ENCODE measurements around the gene TSPYL2. TPM values are rescaled to one million over a fixed set of nuclear protein-coding genes. Genes with fewer than 3 reads are reported as not detected.

Gene TSPYL2
- total RNA-seq = 10 to 100 TPM; 17.6 to 35.8 TPM

- Mint-ChIP-seq H3K27ac (peak within 1 kb of the TSS; percentile 93 to 94), H3K27me3 (peaks cover 0 to 4% of the 10 kb centered on the region in 2 donors), H3K4me3 (peak within 1 kb of the TSS; percentile 95), H3K9me3 (no peaks in the 10 kb centered on the region), H3K4me1 (ENCODE audit: low read depth in 2 of 2) (peaks cover 27 to 31% of the 10 kb centered on the region in 2 donors), H3K36me3 (peaks cover 11% of the 10 kb centered on the region)
- DNase-seq (ENCODE audit: low spot score) (peak; percentile 95), ATAC-seq (peak; percentile 95 to 96)
These were observed at the start of gene TSPYL2 for GRCh38 chrX:53081925-53082772. TSS of gene TSPYL2 (plus strand) at chrX:53082367. CDS start at chrX:53082499, 132 bp downstream.

GRCh38 chrX:53036149-53036548 lies 46.0 kb upstream of the TSPYL2 start:
- Mint-ChIP-seq H3K9me3 (no peaks in the 10 kb centered on the region), H3K27ac (no peak overlapping the region), H3K36me3 (no peaks in the 10 kb centered on the region), H3K27me3 (peaks cover 21 to 29% of the 10 kb centered on the region in 2 donors), H3K4me3 (no peak overlapping the region), H3K4me1 (ENCODE audit: low read depth in 2 of 2) (no peaks in the 10 kb centered on the region)
- ATAC-seq = no peak
- DNase-seq (ENCODE audit: low spot score) = no peak

DNA sequence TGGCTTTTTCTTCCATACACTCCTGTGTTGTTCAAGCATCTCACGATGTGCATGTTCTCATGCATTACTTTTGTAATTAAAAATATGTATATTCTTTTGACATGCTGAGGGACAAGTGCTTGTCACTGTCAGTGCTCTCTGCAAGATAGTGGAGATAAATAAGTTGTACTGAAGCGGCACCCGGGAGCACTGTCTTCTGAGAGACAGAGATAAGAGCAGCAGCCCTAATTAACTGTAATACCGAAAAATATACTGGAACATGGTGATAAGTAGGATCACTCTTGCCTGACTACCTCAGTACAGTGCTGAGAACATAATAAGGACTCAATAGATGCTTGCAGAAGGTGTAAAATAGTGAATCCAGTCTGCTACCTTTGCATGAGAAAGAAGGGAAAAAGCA lies 42.9 kb upstream of the TSPYL2 start:
- Mint-ChIP-seq H3K9me3 (no peaks in the 10 kb centered on the region), H3K4me1 (ENCODE audit: low read depth in 2 of 2) (no peaks in the 10 kb centered on the region), H3K27ac (no peak overlapping the region), H3K4me3 (no peak overlapping the region), H3K27me3 (peaks cover 24 to 40% of the 10 kb centered on the region in 2 donors), H3K36me3 (no peaks in the 10 kb centered on the region)
- ATAC-seq = no peak
- no peak for DNase-seq (ENCODE audit: low spot score)

DNA sequence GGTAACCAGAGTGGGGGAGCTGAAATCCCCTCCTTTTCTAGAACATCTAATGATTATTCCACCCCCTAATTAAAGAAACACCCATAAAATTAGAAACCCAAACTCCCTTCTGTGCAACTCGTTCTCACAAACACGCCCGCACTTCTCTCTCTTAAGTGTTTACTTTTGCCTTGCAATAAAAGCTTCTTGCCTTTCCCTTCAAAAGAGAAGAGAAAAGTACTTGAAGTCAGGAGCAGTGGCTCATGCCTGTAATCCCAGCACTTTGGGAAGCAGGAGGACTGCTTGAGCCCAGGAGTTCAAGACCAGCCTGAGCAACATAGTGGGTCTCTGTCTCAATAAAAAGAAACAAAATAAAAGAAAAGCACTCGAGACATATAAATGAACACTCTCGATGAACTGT lies 37.2 kb upstream of the TSPYL2 start:
- H3K36me3 Mint-ChIP-seq = no peaks in the 10 kb centered on the region

GRCh38 chrX:53047228-53047627 lies 34.9 kb upstream of the TSPYL2 start:
- no peak for DNase-seq (ENCODE audit: low spot score)
- peaks cover 7 to 22% of the 10 kb centered on the region in 2 donors for H3K27me3 Mint-ChIP-seq
- H3K4me1 Mint-ChIP-seq (ENCODE audit: low read depth in 2 of 2) = no peaks in the 10 kb centered on the region
- no peak overlapping the region for H3K27ac Mint-ChIP-seq
- no peak overlapping the region for H3K4me3 Mint-ChIP-seq
- no peaks in the 10 kb centered on the region for H3K9me3 Mint-ChIP-seq
- no peaks in the 10 kb centered on the region for H3K36me3 Mint-ChIP-seq
- no peak for ATAC-seq

More for the DNA sequence above, 37.2 kb upstream of the TSPYL2 start:
- no peak overlapping the region for H3K27ac Mint-ChIP-seq
- no peaks in the 10 kb centered on the region for H3K9me3 Mint-ChIP-seq
- no peak overlapping the region for H3K4me3 Mint-ChIP-seq
- DNase-seq (ENCODE audit: low spot score) (no peak), ATAC-seq (no peak)
- H3K27me3 Mint-ChIP-seq = peaks cover 7 to 28% of the 10 kb centered on the region in 2 donors
- H3K4me1 Mint-ChIP-seq (ENCODE audit: low read depth in 2 of 2) = no peaks in the 10 kb centered on the region

DNA sequence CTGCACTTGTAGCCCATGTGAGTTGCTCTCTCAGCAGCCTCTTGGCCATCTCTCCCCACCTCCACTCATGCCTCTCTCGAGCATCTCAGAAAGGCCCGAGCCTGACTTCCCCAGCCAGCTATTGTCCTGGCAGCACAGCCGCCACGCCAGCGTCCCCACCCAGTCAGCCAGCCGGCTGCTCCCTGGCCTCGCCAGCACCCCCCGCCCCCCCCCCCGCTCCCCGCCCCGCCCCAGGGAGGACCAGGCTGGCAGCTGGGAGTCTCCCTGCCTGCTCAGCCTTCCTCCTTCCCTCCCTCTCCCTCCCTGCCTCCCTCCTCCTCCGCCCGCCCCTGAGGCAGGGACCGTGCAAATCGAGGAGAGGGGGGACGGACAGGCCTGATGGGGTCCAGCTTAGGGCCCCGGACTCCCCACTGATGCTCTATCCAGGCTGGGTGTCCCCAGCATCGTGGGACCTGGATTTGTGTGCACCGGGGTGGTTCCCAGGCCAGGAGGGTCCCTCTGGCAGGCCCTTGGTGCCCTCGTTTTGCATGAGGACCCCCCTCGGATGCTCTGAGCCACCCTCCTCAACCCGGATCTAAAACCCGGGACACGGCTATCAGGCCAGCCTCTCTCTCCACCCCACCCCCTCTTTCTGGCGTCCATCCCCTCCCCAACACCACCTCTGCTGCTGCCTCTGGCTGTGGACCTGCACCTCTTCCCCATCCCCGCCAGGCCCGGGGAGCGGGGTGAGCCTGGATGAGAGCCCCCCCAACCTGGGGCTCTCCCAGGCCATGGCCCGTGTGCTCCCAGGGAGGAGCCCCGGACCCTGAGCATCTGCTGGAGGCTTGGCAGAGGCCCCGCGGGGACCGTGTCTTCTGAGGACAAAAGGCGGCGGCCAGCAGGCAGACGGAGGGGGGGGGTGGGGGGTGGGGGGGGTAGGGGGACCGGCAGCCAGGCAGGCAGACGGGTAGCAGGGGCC lies 33.7 kb upstream of the TSPYL2 start, which contains the start of gene GPR173:
Gene GPR173, plus strand, starts transcription at position 621 of the 958 bp plus-strand sequence. CDS start 27,833 bp downstream, outside the sequence.
- Mint-ChIP-seq H3K4me3 (no peak within 1 kb of the TSS), H3K36me3 (no peaks in the 10 kb centered on the region), H3K27ac (no peak within 1 kb of the TSS), H3K9me3 (no peaks in the 10 kb centered on the region), H3K4me1 (ENCODE audit: low read depth in 2 of 2) (no peaks in the 10 kb centered on the region), H3K27me3 (peaks cover 7 to 19% of the 10 kb centered on the region in 2 donors)
- no peak for ATAC-seq
- DNase-seq (ENCODE audit: low spot score) = no peak

DNA sequence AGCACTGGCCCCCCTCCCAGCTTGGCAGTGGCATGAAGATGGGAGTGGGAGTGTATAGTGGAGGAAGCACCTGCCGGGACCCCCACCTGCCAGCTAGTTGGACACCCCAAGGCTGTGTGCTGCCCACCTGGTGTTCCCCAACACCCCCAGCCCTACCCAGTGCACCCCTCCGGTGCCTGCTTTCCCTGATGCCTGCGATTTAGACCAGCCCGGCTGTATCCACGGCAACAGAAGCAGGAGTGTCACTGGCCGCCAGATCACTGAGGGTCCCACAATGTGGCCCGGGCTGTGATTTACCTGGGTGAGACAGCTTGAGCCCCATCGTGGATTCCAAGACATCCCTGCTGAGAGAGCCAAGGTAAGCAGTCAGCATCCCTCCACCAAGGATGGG lies 33.0 kb upstream of the TSPYL2 start:
- Mint-ChIP-seq H3K4me3 (no peak overlapping the region), H3K36me3 (no peaks in the 10 kb centered on the region), H3K4me1 (ENCODE audit: low read depth in 2 of 2) (no peaks in the 10 kb centered on the region), H3K27me3 (peaks cover 4 to 14% of the 10 kb centered on the region in 2 donors), H3K27ac (no peak overlapping the region), H3K9me3 (no peaks in the 10 kb centered on the region)
- ATAC-seq (no peak), DNase-seq (ENCODE audit: low spot score) (no peak)

GRCh38 chrX:53050841-53051240 lies 31.3 kb upstream of the TSPYL2 start:
- Mint-ChIP-seq H3K4me3 (no peak overlapping the region), H3K27ac (no peak overlapping the region), H3K4me1 (ENCODE audit: low read depth in 2 of 2) (no peaks in the 10 kb centered on the region), H3K36me3 (no peaks in the 10 kb centered on the region), H3K9me3 (no peaks in the 10 kb centered on the region), H3K27me3 (peaks cover 0 to 6% of the 10 kb centered on the region in 2 donors)
- DNase-seq (ENCODE audit: low spot score) = no peak
- ATAC-seq = no peak

DNA sequence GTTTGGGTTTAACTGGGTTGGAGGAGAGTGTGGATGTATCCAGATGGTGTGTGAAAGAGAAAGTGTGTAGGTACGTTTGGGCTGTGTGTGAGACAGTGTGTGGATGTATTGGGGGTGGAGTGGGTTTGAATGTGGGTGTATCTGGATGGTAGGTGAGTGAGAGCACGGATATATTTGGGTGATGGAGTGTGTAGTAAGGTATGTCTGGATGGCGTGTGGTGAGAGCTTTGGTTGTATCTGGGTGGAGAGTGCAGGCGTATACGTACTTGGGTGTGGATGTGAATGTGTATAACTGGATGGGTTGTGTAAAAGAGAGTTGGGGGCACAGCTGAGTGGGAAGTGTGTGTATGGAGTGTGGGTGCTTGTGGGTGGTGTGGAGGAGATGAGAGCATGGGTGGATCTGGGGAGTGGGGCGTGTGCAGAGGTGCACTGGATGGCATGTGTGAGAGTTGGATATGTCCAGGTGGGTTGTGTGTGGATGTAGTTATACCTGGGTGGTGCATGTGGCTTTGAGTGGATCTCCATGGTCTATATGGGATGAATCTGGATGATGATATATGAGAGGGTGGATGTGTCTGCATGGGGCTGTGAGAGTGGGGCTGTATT lies 26.8 kb upstream of the TSPYL2 start:
- Mint-ChIP-seq H3K4me1 (ENCODE audit: low read depth in 2 of 2) (peaks cover 0 to 11% of the 10 kb centered on the region in 2 donors), H3K27ac (no peak overlapping the region), H3K36me3 (no peaks in the 10 kb centered on the region), H3K27me3 (no peaks in the 10 kb centered on the region), H3K9me3 (no peaks in the 10 kb centered on the region), H3K4me3 (no peak overlapping the region)
- DNase-seq (ENCODE audit: low spot score) = no peak
- no peak for ATAC-seq

DNA sequence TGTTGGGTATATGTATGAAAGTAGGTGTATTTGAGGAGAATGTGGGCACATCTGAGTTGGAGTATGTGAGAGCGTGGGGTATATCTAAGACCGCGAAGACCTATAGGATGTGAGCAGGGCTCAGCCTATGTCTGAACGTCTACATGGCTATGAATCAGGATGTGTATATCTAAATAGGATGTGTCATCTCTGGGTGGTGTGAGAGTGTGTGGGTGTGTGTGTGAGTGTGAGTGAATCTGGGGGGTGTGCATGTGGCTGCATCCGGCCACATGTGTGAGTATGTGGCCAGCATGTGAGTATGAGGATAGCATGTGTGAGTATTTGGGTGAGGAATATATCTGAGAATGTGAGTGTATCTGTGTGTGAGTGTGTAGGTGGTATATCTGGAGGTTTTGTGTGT lies 25.9 kb upstream of the TSPYL2 start:
- Mint-ChIP-seq H3K4me1 (ENCODE audit: low read depth in 2 of 2) (peaks cover 0 to 11% of the 10 kb centered on the region in 2 donors), H3K36me3 (no peaks in the 10 kb centered on the region), H3K27me3 (no peaks in the 10 kb centered on the region), H3K27ac (no peak overlapping the region), H3K4me3 (no peak overlapping the region), H3K9me3 (no peaks in the 10 kb centered on the region)
- ATAC-seq = peak; percentile 58 to 65
- no peak for DNase-seq (ENCODE audit: low spot score)

DNA sequence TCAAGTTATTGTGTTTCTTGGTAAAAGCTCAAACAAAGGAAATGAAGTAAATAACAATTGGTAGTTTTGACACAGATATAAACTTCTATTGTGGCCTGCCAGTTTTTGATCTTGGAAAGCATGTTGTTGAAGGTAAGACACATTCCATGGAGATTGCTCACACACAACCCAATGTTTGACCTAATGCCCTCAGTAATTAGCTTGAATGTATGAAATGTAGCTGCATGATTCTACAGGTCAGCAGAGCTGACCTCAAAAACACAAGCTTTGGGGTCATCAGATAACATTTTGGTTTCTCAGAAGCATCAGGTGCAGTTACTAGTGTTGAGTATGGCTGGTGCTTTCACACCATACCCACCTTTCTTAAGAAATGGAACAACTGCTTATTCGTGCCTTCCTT lies 17.1 kb upstream of the TSPYL2 start:
- no peak for ATAC-seq
- Mint-ChIP-seq H3K4me1 (ENCODE audit: low read depth in 2 of 2) (no peaks in the 10 kb centered on the region), H3K9me3 (no peaks in the 10 kb centered on the region), H3K27ac (no peak overlapping the region), H3K27me3 (peaks cover 0 to 9% of the 10 kb centered on the region in 2 donors), H3K4me3 (no peak overlapping the region), H3K36me3 (no peaks in the 10 kb centered on the region)
- DNase-seq (ENCODE audit: low spot score) = no peak

DNA sequence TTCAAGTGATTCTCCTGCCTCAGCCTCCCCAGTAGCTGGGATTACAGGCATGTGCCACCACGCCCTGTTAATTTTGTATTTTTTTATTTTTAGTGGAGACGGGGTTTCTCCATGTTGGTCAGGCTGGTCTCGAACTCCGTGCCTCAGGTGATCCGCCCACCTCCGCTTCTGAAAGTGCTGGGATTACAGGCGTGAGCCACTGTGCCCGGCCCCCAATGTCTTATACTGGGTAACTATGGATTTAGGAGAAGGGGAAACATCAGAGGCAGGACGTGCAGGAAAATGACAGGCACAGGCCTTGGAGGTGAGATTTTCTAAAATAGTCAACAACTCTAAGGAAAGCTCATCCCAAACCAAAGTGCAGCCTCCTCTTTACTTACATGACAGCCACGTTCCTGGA lies 11.1 kb upstream of the TSPYL2 start:
- Mint-ChIP-seq H3K27me3 (peaks cover 0 to 5% of the 10 kb centered on the region in 2 donors), H3K9me3 (no peaks in the 10 kb centered on the region), H3K27ac (no peak overlapping the region), H3K4me3 (no peak overlapping the region), H3K36me3 (no peaks in the 10 kb centered on the region), H3K4me1 (ENCODE audit: low read depth in 2 of 2) (peaks cover 14 to 15% of the 10 kb centered on the region in 2 donors)
- DNase-seq (ENCODE audit: low spot score) (no peak), ATAC-seq (no peak)

GRCh38 chrX:53071604-53072417 lies 10.4 kb upstream of the TSPYL2 start:
- Mint-ChIP-seq H3K9me3 (no peaks in the 10 kb centered on the region), H3K27me3 (peaks cover 0 to 5% of the 10 kb centered on the region in 2 donors), H3K4me3 (peak overlapping the region; percentile 76), H3K36me3 (no peaks in the 10 kb centered on the region), H3K27ac (peak overlapping the region in 1 of 2 donors; percentile 2), H3K4me1 (ENCODE audit: low read depth in 2 of 2) (peaks cover 14 to 15% of the 10 kb centered on the region in 2 donors)
- ATAC-seq (peak; percentile 78 to 87), DNase-seq (ENCODE audit: low spot score) (peak; percentile 76)

Measured in natural killer cell treated with Interleukin-12 subunit alpha and Interleukin-12 subunit beta and Interleukin-15 and Interleukin-18, amount 100 ng/mL, for 72 hours (primary cell).